GM19455 (cell line): ENCODE measurements around the gene LRRC4.

Experiments
- ATAC-seq: cut with Tn5 transposase; IDR thresholded peaks from one replicate; pipeline ENCODE4 v1.9.1; 2021; ENCODE audit not compliant: unreplicated experiment

Gene LRRC4

GRCh38 chr7:128059143-128059988 is 28.1 kb upstream of the LRRC4 start:
- ATAC-seq = no peak

GRCh38 chr7:128057909-128058308 is 26.7 kb upstream of the LRRC4 start:
- ATAC-seq = no peak

DNA sequence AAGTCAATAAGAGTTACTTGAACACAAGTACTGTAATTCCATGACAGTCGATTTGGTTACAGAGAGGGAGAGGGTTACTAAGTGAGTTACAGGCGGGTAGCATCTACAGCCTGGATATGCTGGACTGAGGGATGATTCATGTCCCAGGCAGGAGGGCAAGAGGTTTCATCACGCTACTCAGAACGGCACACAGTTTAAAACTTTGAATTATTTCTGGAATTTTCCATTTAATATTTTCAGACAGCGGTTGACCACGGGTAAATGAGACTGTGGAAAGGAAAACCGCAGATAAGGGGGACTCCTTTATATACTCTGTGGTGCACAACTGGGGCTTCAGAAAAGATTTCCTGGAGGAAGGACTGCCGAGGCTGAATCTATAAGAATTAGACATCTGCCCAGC is 25.7 kb upstream of the LRRC4 start:
- ATAC-seq = no peak

- ATAC-seq = no peak
Observed at GRCh38 chr7:128055637-128056036, 24.4 kb upstream of the LRRC4 start.

GRCh38 chr7:128054511-128054910 is 23.3 kb upstream of the LRRC4 start:
- ATAC-seq = no peak

- no peak for ATAC-seq
Observed at GRCh38 chr7:128053991-128054390, 22.8 kb upstream of the LRRC4 start.

GRCh38 chr7:128053023-128053422 is 21.8 kb upstream of the LRRC4 start:
- no peak for ATAC-seq

- no peak for ATAC-seq
Observed at GRCh38 chr7:128052404-128052803, 21.2 kb upstream of the LRRC4 start.

DNA sequence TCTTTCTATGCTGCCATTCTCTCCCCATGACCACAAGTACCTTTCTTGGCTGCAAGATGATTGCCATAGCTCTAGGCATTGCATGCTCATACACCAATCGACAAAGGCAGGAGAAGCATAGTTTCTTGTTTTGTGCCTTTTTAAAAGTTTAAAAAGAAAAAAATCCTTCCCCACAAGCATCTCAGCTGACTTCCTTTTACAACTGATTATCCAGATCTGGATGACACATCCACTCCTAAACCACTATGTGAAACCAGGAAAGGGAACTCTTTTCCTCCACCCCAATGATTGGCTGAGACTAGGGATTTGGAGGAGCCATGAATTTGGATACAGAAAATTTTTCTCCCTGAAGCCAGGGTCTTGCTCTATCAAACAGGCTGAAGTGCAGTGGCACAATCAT is 14.5 kb upstream of the LRRC4 start:
- no peak for ATAC-seq

DNA sequence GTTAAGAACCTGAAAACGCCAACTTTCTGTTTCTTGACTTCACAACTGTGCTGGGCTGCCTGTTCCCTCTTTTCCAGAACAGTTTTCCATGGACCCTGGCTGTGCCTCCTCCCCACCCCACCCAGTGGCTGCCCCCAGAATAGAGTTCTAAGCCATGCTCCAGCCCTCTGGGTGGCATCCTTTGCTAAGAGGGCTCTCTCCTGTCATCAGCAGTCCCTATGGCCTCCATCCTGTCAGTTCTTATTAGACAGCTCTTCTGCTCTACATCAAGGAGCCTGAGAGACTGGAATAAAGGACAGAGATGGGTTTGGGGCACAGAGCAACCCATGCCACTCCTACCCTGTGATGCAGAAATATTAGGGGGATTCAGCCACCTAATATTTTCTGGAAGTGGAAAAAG is 13.9 kb upstream of the LRRC4 start:
- no peak for ATAC-seq

- ATAC-seq = no peak
Observed at GRCh38 chr7:128044064-128044463, 12.8 kb upstream of the LRRC4 start.

GRCh38 chr7:128042012-128042411 is 10.8 kb upstream of the LRRC4 start:
- no peak for ATAC-seq

DNA sequence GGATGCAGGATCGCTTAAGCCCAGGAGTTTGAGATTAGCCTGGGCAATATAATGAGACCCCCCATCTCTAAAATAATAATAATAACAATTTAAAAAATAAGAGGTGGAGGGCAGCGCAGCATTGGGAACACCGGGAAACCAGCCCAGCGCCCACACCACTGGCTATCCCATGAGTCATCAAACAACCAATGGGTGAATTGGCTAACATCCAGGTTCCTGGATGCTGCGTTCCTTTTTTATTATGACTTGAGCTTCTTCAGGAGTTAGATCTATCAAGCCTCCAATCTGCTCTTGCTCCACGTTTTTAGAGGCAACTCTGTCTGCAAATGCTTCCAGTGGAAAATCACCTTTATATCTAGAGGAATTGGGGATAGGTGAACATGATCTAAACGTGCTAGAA is 10.0 kb upstream of the LRRC4 start:
- no peak for ATAC-seq

DNA sequence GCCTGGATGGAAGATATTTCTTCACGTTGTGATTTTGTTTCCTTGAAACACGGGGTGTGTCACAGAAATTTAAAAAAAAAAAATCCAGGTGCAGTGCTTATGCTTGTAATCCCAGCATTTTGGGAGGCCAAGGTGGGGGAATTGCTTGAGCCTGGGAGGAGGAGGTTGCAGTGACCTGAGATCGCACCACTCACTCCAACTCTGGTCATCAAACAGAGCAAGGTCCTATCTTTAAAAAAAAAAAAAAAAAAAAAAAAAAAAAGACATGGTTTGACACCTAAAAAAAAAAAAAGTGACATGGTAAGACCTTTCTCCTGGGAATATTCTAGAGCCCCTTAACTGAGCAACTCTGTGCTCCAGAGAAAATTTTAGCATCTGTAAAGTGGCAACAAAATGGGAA is 9.0 kb upstream of the LRRC4 start:
- ATAC-seq = no peak

DNA sequence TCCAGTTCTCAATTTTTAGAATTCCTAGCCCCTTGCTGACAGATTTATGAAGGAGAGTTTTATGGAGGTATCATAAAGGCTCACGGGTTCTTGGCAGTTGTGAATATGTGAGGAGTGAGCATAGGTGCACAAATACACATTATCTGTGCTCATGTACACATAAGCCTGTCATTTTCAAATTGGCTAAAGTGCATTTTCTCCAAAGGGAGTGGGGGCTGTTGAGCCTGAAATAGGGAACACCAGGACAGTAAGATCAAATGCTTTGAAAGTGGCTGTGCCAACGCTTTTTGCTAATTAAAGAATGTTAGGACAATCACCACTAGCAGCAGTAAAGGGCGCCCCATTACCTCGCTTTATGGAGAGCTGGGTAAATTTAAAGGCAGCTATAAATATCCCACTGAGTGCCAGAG is 8.3 kb upstream of the LRRC4 start:
- no peak for ATAC-seq

- ATAC-seq = no peak
Observed at GRCh38 chr7:128037880-128038619, 6.8 kb upstream of the LRRC4 start.

DNA sequence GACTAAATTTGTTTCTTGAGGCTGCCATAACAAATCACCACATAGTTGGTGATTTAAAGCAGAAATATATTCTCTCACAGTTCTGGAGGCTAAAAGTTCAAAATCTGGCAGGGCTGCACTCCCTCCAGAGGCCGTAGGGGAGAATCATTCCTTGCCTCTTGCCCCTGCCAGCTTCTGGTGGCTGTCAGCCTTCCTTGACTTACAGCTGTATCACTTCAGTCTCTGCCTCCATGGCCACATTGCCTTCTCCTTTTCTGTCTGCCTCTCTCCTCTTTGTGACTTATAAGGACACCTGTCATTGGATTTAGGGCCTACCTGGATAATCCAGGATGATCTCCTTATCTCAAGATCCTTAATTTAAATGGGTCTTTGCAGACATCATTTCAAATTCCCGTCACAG is 5.8 kb upstream of the LRRC4 start:
- no peak for ATAC-seq

DNA sequence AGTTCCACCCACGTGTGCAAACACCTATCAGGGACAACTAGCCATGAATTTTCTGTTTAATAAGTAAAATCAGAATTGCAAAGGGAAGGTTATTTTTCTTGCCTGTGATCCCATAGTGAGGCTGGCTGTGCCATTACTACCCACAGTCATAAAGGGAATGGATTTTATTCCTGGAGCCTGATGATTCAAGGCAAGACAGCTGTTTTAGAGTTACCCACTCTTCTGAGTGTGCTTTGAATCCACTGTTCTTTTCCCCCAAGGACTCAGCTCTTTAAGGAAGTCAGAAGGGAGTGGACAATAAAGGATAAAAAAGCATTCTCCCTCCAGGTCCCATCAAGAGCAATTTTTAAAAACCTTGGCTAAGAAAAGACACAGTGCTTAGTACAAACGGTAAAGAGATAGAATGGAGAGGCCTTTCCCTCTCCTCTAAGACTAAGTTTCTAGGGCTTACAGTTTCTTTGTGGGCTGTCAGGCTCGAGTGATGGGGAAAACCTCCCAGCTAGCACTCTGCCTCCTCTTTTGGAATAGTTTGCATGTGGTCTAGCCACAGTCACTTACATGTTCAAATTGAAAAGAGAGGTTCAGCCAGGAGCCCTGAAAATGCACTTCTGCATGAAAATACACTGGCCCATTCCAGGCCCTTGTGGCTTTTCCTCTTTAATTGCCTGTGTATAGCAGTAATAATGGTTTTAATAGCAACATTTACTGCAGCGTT is 5.1 kb upstream of the LRRC4 start:
- peak; percentile 42 for ATAC-seq

GRCh38 chr7:128035712-128036111 is 4.5 kb upstream of the LRRC4 start:
- ATAC-seq = no peak

- no peak for ATAC-seq
Observed at GRCh38 chr7:128034825-128035224, 3.6 kb upstream of the LRRC4 start.

- no peak for ATAC-seq
Observed at GRCh38 chr7:128033246-128033645, 2.0 kb upstream of the LRRC4 start.
